ENCODE results near the gene ZNF146.
"Not testable (repeated sequence)": the region's sequence is repeated elsewhere in the genome, so short reads cannot be mapped to it uniquely, and the experiment has no call there.

Gene ZNF146

GRCh38 chr19:36207605-36208252 is 7.2 kb upstream of the ZNF146 start:
- DNase-seq (ENCODE audit: low read depth in 1 of 2, low spot score in 1 of 2) = no peak
- TF ChIP-seq JUND (IDR thresholded peaks at IDR 0.05; ENCODE audit: low read depth) = no peak
- in situ Hi-C loops (cut with HindIII; ENCODE audit: low pct_unique_long_range_greater_than_20kb, low sequenced_read_pairs) = no loop called here

- in situ Hi-C loops (cut with HindIII; ENCODE audit: low pct_unique_long_range_greater_than_20kb, low sequenced_read_pairs) = no loop called here
- no peak for TF ChIP-seq JUND (IDR thresholded peaks at IDR 0.05; ENCODE audit: low read depth)
- no peak for DNase-seq (ENCODE audit: low read depth in 1 of 2, low spot score in 1 of 2)
Measured at GRCh38 chr19:36209372-36209771, 5.5 kb upstream of the ZNF146 start.

GRCh38 chr19:36210497-36210896 is 4.4 kb upstream of the ZNF146 start:
- TF ChIP-seq JUND (IDR thresholded peaks at IDR 0.05; ENCODE audit: low read depth) = no peak
- DNase-seq (ENCODE audit: low read depth in 1 of 2, low spot score in 1 of 2) = no peak
- in situ Hi-C loops (cut with HindIII; ENCODE audit: low pct_unique_long_range_greater_than_20kb, low sequenced_read_pairs) = no loop called here

GRCh38 chr19:36212895-36213294 is 2.0 kb upstream of the ZNF146 start:
- TF ChIP-seq JUND (IDR thresholded peaks at IDR 0.05; ENCODE audit: low read depth) = no peak
- in situ Hi-C loops (cut with HindIII; ENCODE audit: low pct_unique_long_range_greater_than_20kb, low sequenced_read_pairs) = no loop called here
- no peak for DNase-seq (ENCODE audit: low read depth in 1 of 2, low spot score in 1 of 2)

- DNase-seq (ENCODE audit: low read depth in 1 of 2, low spot score in 1 of 2) = no peak
- TF ChIP-seq JUND (IDR thresholded peaks at IDR 0.05; ENCODE audit: low read depth) = no peak
- in situ Hi-C loops (cut with HindIII; ENCODE audit: low pct_unique_long_range_greater_than_20kb, low sequenced_read_pairs) = no loop called here
Measured at GRCh38 chr19:36215276-36216123, 594 bp downstream of the ZNF146 start.

GRCh38 chr19:36221474-36221873 is 6.6 kb downstream of the ZNF146 start:
- in situ Hi-C loops (cut with HindIII; ENCODE audit: low pct_unique_long_range_greater_than_20kb, low sequenced_read_pairs) = no loop called here
- no peak for TF ChIP-seq JUND (IDR thresholded peaks at IDR 0.05; ENCODE audit: low read depth)
- DNase-seq (ENCODE audit: low read depth in 1 of 2, low spot score in 1 of 2) = no peak

- TF ChIP-seq JUND (IDR thresholded peaks at IDR 0.05; ENCODE audit: low read depth) = no peak
- DNase-seq (ENCODE audit: low read depth in 1 of 2, low spot score in 1 of 2) = no peak
- in situ Hi-C loops (cut with HindIII; ENCODE audit: low pct_unique_long_range_greater_than_20kb, low sequenced_read_pairs) = no loop called here
Measured at GRCh38 chr19:36222503-36222902, 7.6 kb downstream of the ZNF146 start.

GRCh38 chr19:36225219-36225892 is 10.4 kb downstream of the ZNF146 start:
- DNase-seq (ENCODE audit: low read depth in 1 of 2, low spot score in 1 of 2) = no peak
- in situ Hi-C loops (cut with HindIII; ENCODE audit: low pct_unique_long_range_greater_than_20kb, low sequenced_read_pairs) = no loop called here
- no peak for TF ChIP-seq JUND (IDR thresholded peaks at IDR 0.05; ENCODE audit: low read depth)

- in situ Hi-C loops (cut with HindIII; ENCODE audit: low pct_unique_long_range_greater_than_20kb, low sequenced_read_pairs); DNase-seq (ENCODE audit: low read depth in 1 of 2, low spot score in 1 of 2): not testable (repeated sequence)
Measured at GRCh38 chr19:36233626-36234025, 18.7 kb downstream of the ZNF146 start.

GRCh38 chr19:36236304-36236945 is 21.5 kb downstream of the ZNF146 start:
- no peak for DNase-seq (ENCODE audit: low read depth in 1 of 2, low spot score in 1 of 2)
- in situ Hi-C loops (cut with HindIII; ENCODE audit: low pct_unique_long_range_greater_than_20kb, low sequenced_read_pairs) = no loop called here
- TF ChIP-seq JUND (IDR thresholded peaks at IDR 0.05; ENCODE audit: low read depth) = no peak

GRCh38 chr19:36236946-36237310 is 22.0 kb downstream of the ZNF146 start:
- no peak for TF ChIP-seq JUND (IDR thresholded peaks at IDR 0.05; ENCODE audit: low read depth)
- DNase-seq (ENCODE audit: low read depth in 1 of 2, low spot score in 1 of 2) = no peak
- in situ Hi-C loops (cut with HindIII; ENCODE audit: low pct_unique_long_range_greater_than_20kb, low sequenced_read_pairs) = no loop called here

GRCh38 chr19:36244066-36244465 is 29.2 kb downstream of the ZNF146 start:
- no peak for DNase-seq (ENCODE audit: low read depth in 1 of 2, low spot score in 1 of 2)
- in situ Hi-C loops (cut with HindIII; ENCODE audit: low pct_unique_long_range_greater_than_20kb, low sequenced_read_pairs) = no loop called here
- no peak for TF ChIP-seq JUND (IDR thresholded peaks at IDR 0.05; ENCODE audit: low read depth)
